Endothelial cell of umbilical vein (primary cell): ENCODE results near the gene CEMIP. TPM values are rescaled to one million over a fixed set of nuclear protein-coding genes. Genes with fewer than 3 reads are reported as not detected.

ENCODE experiments used
- BruUV-seq: library from RNA; stranded (reverse); fragments of 400-500 nt; replicated peaks from 2 replicates; lab custom pipeline; 2021; lab: Mats Ljungman, UMichigan
- CTCF ChIA-PET: fragments of 300-600, 350-600 bp; sonication (Branson Sonifier 250); formaldehyde crosslinking; loops from one replicate; lab custom pipeline; 2021; ENCODE audit warnings: antibody characterized with exemption, inconsistent platforms; lab: Charles Lee
- POLR2A ChIA-PET: fragments of 300-600, 350-600 bp; sonication (Branson Sonifier 250); formaldehyde crosslinking; loops from one replicate; lab custom pipeline; 2021; ENCODE audit warnings: antibody characterized with exemption, inconsistent platforms; lab: Charles Lee
- DNase-seq: peaks from one replicate; pipeline ENCODE4 v3.0.0-alpha.2; 2011; ENCODE audit warnings: low read depth, low spot score
- FAIRE-seq: peaks from 2 replicates; lab custom pipeline; 2011; peaks lifted over from hg19 to GRCh38; lab: Jason Lieb, UNC
- H2AFZ ChIP-seq: 2 replicates; pipeline ENCODE4 v1.6.0; 2012; ENCODE audit warnings: low read depth, low read length, control low read depth, inconsistent platforms
- H3K27ac ChIP-seq: 2 replicates; pipeline ENCODE4 v1.5.1; 2011; ENCODE audit warnings: low read depth, mild to moderate bottlenecking, control low read depth, low read length, moderate library complexity; ENCODE audit not compliant: insufficient read depth
- H3K27me3 ChIP-seq, 2 experiments: 2 replicates each; pipeline versions ENCODE4 v1.6.0 to v1.6.1; 2011; ENCODE audit warnings: low read length in 2 of 2, mixed read lengths in 1 of 2; ENCODE audit not compliant: control insufficient read depth in 2 of 2, insufficient read depth in 2 of 2
- H3K36me3 ChIP-seq, 2 experiments: 2 replicates in 1 of 2; 3 replicates in 1 of 2; pipeline ENCODE4 v1.5.1; 2011; ENCODE audit warnings: low read length in 2 of 2, mild to moderate bottlenecking in 1 of 2, moderate library complexity in 1 of 2; ENCODE audit not compliant: control insufficient read depth in 2 of 2, insufficient read depth in 2 of 2; ENCODE audit errors: extremely low read depth in 1 of 2
- H3K4me1 ChIP-seq: 3 replicates; pipeline ENCODE4 v1.5.1; 2011; ENCODE audit warnings: mild to moderate bottlenecking, low read length; ENCODE audit not compliant: control insufficient read depth, insufficient read depth; ENCODE audit errors: extremely low read depth
- H3K4me2 ChIP-seq: 2 replicates; pipeline ENCODE4 v1.6.1; 2011; ENCODE audit warnings: low read length, control low read depth, mixed read lengths; ENCODE audit not compliant: insufficient read depth
- H3K4me3 ChIP-seq, 3 experiments: fragments of 200-600 bp in 1 of 3; sonication (generic), shearing (Covaris generic) in 1 of 3; replicated peaks in 1 of 3; 2 replicates each; pipeline ENCODE4 v1.5.1; 2011 to 2016; ENCODE audit warnings: control low read depth in 3 of 3, low read length in 3 of 3, mild to moderate bottlenecking in 2 of 3, inconsistent platforms in 1 of 3, low read depth in 1 of 3, moderate library complexity in 1 of 3; ENCODE audit not compliant: insufficient read depth in 1 of 3
- H3K79me2 ChIP-seq: 2 replicates; pipeline ENCODE4 v1.6.0; 2012; ENCODE audit warnings: low read length, inconsistent platforms; ENCODE audit not compliant: control insufficient read depth, insufficient read depth
- H3K9ac ChIP-seq: replicated peaks from 2 replicates; pipeline ENCODE3; 2011; ENCODE audit warnings: low read length, control low read depth; ENCODE audit not compliant: insufficient read depth; ENCODE audit errors: extremely low read depth
- H3K9me1 ChIP-seq: replicated peaks from 3 replicates; pipeline ENCODE4 v1.6.0; 2011; ENCODE audit warnings: mild to moderate bottlenecking, low read length; ENCODE audit not compliant: control insufficient read depth, insufficient read depth; ENCODE audit errors: extremely low read depth
- H3K9me3 ChIP-seq: replicated peaks from 2 replicates; pipeline ENCODE4 v1.5.1; 2012; ENCODE audit warnings: low read length, inconsistent platforms; ENCODE audit not compliant: control insufficient read depth, insufficient read depth
- H4K20me1 ChIP-seq: replicated peaks from 2 replicates; pipeline ENCODE3; 2011; ENCODE audit warnings: mild to moderate bottlenecking, low read length; ENCODE audit not compliant: control insufficient read depth, insufficient read depth; ENCODE audit errors: extremely low read depth
- CTCF ChIP-seq, 2 donors: IDR thresholded peaks; 1 replicate in 1 of 2; 2 replicates in 1 of 2; pipeline ENCODE4 v1.5.1; 2011; ENCODE audit warnings: low read length in 2 of 2, mild to moderate bottlenecking in 2 of 2, moderate library complexity in 2 of 2, control low read depth in 1 of 2, inconsistent platforms in 1 of 2, low read depth in 1 of 2; ENCODE audit not compliant: insufficient read depth in 1 of 2; ENCODE audit errors: extremely low read depth in 1 of 2
- EZH2 ChIP-seq: IDR thresholded peaks from 2 replicates; pipeline ENCODE4 v1.6.1; 2012; ENCODE audit warnings: borderline replicate concordance, low read depth, mild to moderate bottlenecking, moderate library complexity, low read length, inconsistent platforms; ENCODE audit not compliant: severe bottlenecking
- FOS ChIP-seq: IDR thresholded peaks from 2 replicates; pipeline ENCODE4 v1.6.1; 2011; ENCODE audit warnings: mild to moderate bottlenecking, low read length, moderate library complexity, borderline replicate concordance; ENCODE audit not compliant: insufficient read depth
- GATA2 ChIP-seq: IDR thresholded peaks from 2 replicates; pipeline ENCODE4 v1.7.0; 2011; ENCODE audit warnings: low read depth, mild to moderate bottlenecking, moderate library complexity, mixed read lengths, low read length; ENCODE audit not compliant: insufficient read length, insufficient read depth
- JUN ChIP-seq: IDR thresholded peaks from 2 replicates; pipeline ENCODE4 v1.6.1; 2011; ENCODE audit warnings: borderline replicate concordance, low read depth; ENCODE audit not compliant: insufficient read length, insufficient read depth
- MAX ChIP-seq: IDR thresholded peaks from 2 replicates; pipeline ENCODE4 v1.6.1; 2011; ENCODE audit not compliant: insufficient read depth, insufficient read length
- MYC ChIP-seq: IDR thresholded peaks from one replicate; pipeline ENCODE4 v1.6.1; 2011; ENCODE audit warnings: mild to moderate bottlenecking, low read depth, low read length
- POLR2A ChIP-seq: IDR thresholded peaks from 2 replicates; pipeline ENCODE4 v1.6.1; 2012; ENCODE audit warnings: low read depth, mild to moderate bottlenecking, control low read depth, low read length
- POLR2AphosphoS5 ChIP-seq: IDR thresholded peaks from 2 replicates; pipeline ENCODE4 v1.6.1; 2012; ENCODE audit warnings: low read depth, mild to moderate bottlenecking, control low read depth, low read length, moderate library complexity; ENCODE audit not compliant: insufficient read depth
- dilution Hi-C: fragments of 300-500 bp; cut with MboI; formaldehyde crosslinking; loops from one replicate; pipeline ENCODE4 v1.15.0; 2019; ENCODE audit warnings: low sequenced_read_pairs; ENCODE audit not compliant: extremely low pct_ligation_motif_present
- intact Hi-C: fragments of 100-400 bp; cut with micrococcal nuclease; formaldehyde crosslinking; loops from one replicate; pipeline ENCODE4 v1.10.0; 2022
- polyA plus RNA-seq, 4 experiments: library from polyadenylated mRNA; depleted of rRNA in 3 of 4; stranded (reverse) in 3 of 4; unstranded in 1 of 4; fragments of >200 nt; gene quantifications; 2 replicates each; pipeline versions ENCODE4 v1.2.1 to v1.2.3, GENCODE V29; 2011 to 2012; ENCODE audit warnings: missing spikeins in 1 of 4
- total RNA-seq: library from RNA; stranded (reverse); gene quantifications from 2 replicates; pipeline ENCODE4 v1.2.3, GENCODE V29; 2021

CEMIP gene
- total and polyA plus RNA-seq, 2 donors (not counting 3 experiments of a cell fraction or from before 2014, with no cell fraction given), result 0.01 TPM; not detected in 1

- intact Hi-C loops (no loop called here), dilution Hi-C loops (no loop called here)
- Histone ChIP-seq H4K20me1 (no peaks in the 10 kb centered on the region), H3K79me2 (no peaks in the 10 kb centered on the region), H3K9me1 (no peaks in the 10 kb centered on the region), H3K9ac (no peak overlapping the region), H2AFZ (no peak overlapping the region), H3K36me3 (no peaks in the 10 kb centered on the region), H3K4me3 (no peak overlapping the region), H3K4me1 (no peaks in the 10 kb centered on the region), H3K9me3 (no peaks in the 10 kb centered on the region), H3K27ac (no peak overlapping the region), H3K27me3 (no peaks in the 10 kb centered on the region), H3K4me2 (no peak overlapping the region)
- ChIA-PET CTCF (interaction anchor here (1.2 kb wide), 1 partner anchor 411 kb away, joined by 5 read pairs; no protein-coding TSS in a partner anchor), POLR2A (no interaction called here)
- FAIRE-seq, result no peak
- BruUV-seq, result no TSS peak
- no peak for DNase-seq
- TF ChIP-seq EZH2 (no peak), FOS (no peak), MAX (no peak), POLR2A (no peak), MYC (no peak), JUN (no peak), CTCF (IDR thresholded peaks at IDR 0.05; ENCODE audit: extremely low read depth in 1 of 2, insufficient read depth in 1 of 2, low read depth in 1 of 2, low read length in 2 of 2) (no peak), POLR2AphosphoS5 (no peak), GATA2 (no peak)
Observed at GRCh38 chr15:80855206-80855605, 76.0 kb downstream of the CEMIP start.
